K562 (cell line): Measurements from ENCODE around the gene VPS35. TPM values are rescaled to one million over a fixed set of nuclear protein-coding genes. Genes with fewer than 3 reads are reported as not detected.

Source experiments
- ATAC-seq: fragments of 200-7000 bp; cut with Tn5 transposase; 3 replicates; pipeline ENCODE4 v1.9.1; 2020; ENCODE audit warnings: moderate library complexity
- BruUV-seq: library from RNA; stranded (reverse); fragments of 400-500 nt; replicated peaks from 2 replicates; lab custom pipeline; 2021; lab: Mats Ljungman, UMichigan
- CTCF ChIA-PET: fragments of 300-600 bp; formaldehyde crosslinking; extraction: SDS; loops from one replicate; lab custom pipeline; 2021; ENCODE audit warnings: low intra/inter-chr PET ratio; lab: Yijun Ruan, JAX
- POLR2A ChIA-PET: fragments of 300-600, 350-650 bp; sonication (Branson Sonifier 250); formaldehyde crosslinking; extraction: SDS; loops from one replicate; lab custom pipeline; 2021; ENCODE audit warnings: antibody characterized with exemption, inconsistent platforms; lab: Yijun Ruan, JAX
- DNase-seq, 4 experiments: peaks; one replicate each; pipeline versions ENCODE4 v3.0.0 to v3.0.0-alpha.2; 2011 to 2018; ENCODE audit warnings: low spot score in 3 of 4, mixed read lengths in 3 of 4; ENCODE audit errors: extremely low read depth in 1 of 4
- FAIRE-seq: peaks from 2 replicates; lab custom pipeline; 2011; peaks lifted over from hg19 to GRCh38; lab: Jason Lieb, UNC
- H2AFZ ChIP-seq: 2 replicates; pipeline ENCODE4 v1.6.0; 2011; ENCODE audit warnings: low read depth, low read length, control low read depth, inconsistent platforms
- H3K27ac ChIP-seq: fragments of 200-600 bp; 3 replicates; pipeline ENCODE4 v1.8.0; 2011; ENCODE audit warnings: low read depth, mild to moderate bottlenecking, control low read depth, inconsistent platforms, low read length, moderate library complexity, mixed read lengths; ENCODE audit errors: extremely low read depth
- H3K27me3 ChIP-seq, 2 experiments: fragments of 300-600 bp in 1 of 2; 2 replicates in 1 of 2; 3 replicates in 1 of 2; pipeline versions ENCODE4 v1.6.0 to v1.8.0; 2011; ENCODE audit warnings: inconsistent platforms in 2 of 2, low read length in 2 of 2, mild to moderate bottlenecking in 1 of 2, mixed read lengths in 1 of 2, moderate library complexity in 1 of 2; ENCODE audit not compliant: control insufficient read depth in 2 of 2, insufficient read depth in 2 of 2
- H3K36me3 ChIP-seq: fragments of 300-600 bp; 3 replicates; pipeline ENCODE4 v1.8.0; 2011; ENCODE audit warnings: mild to moderate bottlenecking, low read length, inconsistent platforms; ENCODE audit not compliant: control insufficient read depth, insufficient read depth
- H3K4me1 ChIP-seq, 2 experiments: fragments of 200-600 bp in 1 of 2; replicated peaks in 1 of 2; 2 replicates in 1 of 2; 3 replicates in 1 of 2; pipeline versions ENCODE4 v1.5.1 to v1.8.0; 2011; ENCODE audit warnings: inconsistent platforms in 2 of 2, low read length in 2 of 2, mild to moderate bottlenecking in 1 of 2, mixed read lengths in 1 of 2, moderate library complexity in 1 of 2; ENCODE audit not compliant: control insufficient read depth in 2 of 2, insufficient read depth in 2 of 2
- H3K4me2 ChIP-seq: 2 replicates; pipeline ENCODE4 v1.6.1; 2011; ENCODE audit warnings: low read length, control low read depth, inconsistent platforms, mixed read lengths; ENCODE audit not compliant: insufficient read depth
- H3K4me3 ChIP-seq: fragments of 200-600 bp; sonication (generic), shearing (Covaris generic); 2 replicates; pipeline ENCODE4 v1.5.1; 2016; ENCODE audit warnings: control low read depth, inconsistent platforms
- H3K79me2 ChIP-seq: fragments of 200-600 bp; 3 replicates; pipeline ENCODE4 v1.8.0; 2011; ENCODE audit warnings: low read length, inconsistent platforms; ENCODE audit not compliant: control insufficient read depth, insufficient read depth
- H3K9ac ChIP-seq, 2 experiments: 2 replicates each; pipeline versions ENCODE4 v1.6.0 to v1.6.1; 2011; ENCODE audit warnings: low read depth in 2 of 2, low read length in 2 of 2, control low read depth in 1 of 2, inconsistent platforms in 1 of 2, mild to moderate bottlenecking in 1 of 2, mixed read lengths in 1 of 2; ENCODE audit not compliant: insufficient read depth in 1 of 2
- H3K9me1 ChIP-seq: one replicate; pipeline ENCODE4 v1.6.0; 2011; ENCODE audit warnings: inconsistent platforms, mild to moderate bottlenecking, low read length, moderate library complexity; ENCODE audit not compliant: control insufficient read depth, insufficient read depth
- H3K9me3 ChIP-seq: replicated peaks from 2 replicates; pipeline ENCODE4 v1.5.1; 2011; ENCODE audit warnings: low read depth, low read length, inconsistent platforms; ENCODE audit not compliant: control insufficient read depth, insufficient read depth
- H4K20me1 ChIP-seq: replicated peaks from 2 replicates; pipeline ENCODE4 v1.6.1; 2011; ENCODE audit warnings: low read length, inconsistent platforms, mixed read lengths; ENCODE audit not compliant: control insufficient read depth, insufficient read depth
- CBFA2T3 ChIP-seq: fragments of 450-650 bp; IDR thresholded peaks from 2 replicates; pipeline ENCODE4 v1.6.1; 2017
- FOXM1 ChIP-seq, 2 experiments: fragments of 450-650 bp in 1 of 2; sonication (generic) in 1 of 2; formaldehyde crosslinking in 1 of 2; IDR thresholded peaks; 2 replicates each; pipeline versions ENCODE4 v1.6.1 to v1.9.0; 2017 to 2022; ENCODE audit warnings: low read depth in 2 of 2, mild to moderate bottlenecking in 2 of 2, missing genetic modification reagents in 1 of 2, moderate library complexity in 1 of 2
- HMG20A ChIP-seq: fragments of 450-650 bp; formaldehyde crosslinking; conservative IDR thresholded peaks from 2 replicates; pipeline ENCODE4 v1.4.0; 2020; ENCODE audit warnings: mild to moderate bottlenecking, mixed read lengths
- HNRNPUL1 ChIP-seq: fragments of 200-400 bp; formaldehyde crosslinking; IDR thresholded peaks from 2 replicates; pipeline ENCODE4 v1.6.1; 2017; ENCODE audit warnings: low read length
- IRF1 ChIP-seq: sonication (generic); formaldehyde crosslinking; IDR thresholded peaks from 2 replicates; pipeline ENCODE4 v1.8.0; 2022; ENCODE audit warnings: missing genetic modification reagents, mild to moderate bottlenecking, borderline replicate concordance
- IRF2 ChIP-seq: sonication (generic); formaldehyde crosslinking; IDR thresholded peaks from 2 replicates; pipeline ENCODE4 v1.8.1; 2022; ENCODE audit warnings: mild to moderate bottlenecking, missing genetic modification reagents
- NFYB ChIP-seq: IDR thresholded peaks from 2 replicates; pipeline ENCODE4 v1.6.1; 2011; ENCODE audit warnings: mild to moderate bottlenecking, moderate library complexity; ENCODE audit not compliant: insufficient read length; ENCODE audit errors: extremely low read depth
- NR3C1 ChIP-seq: sonication (generic); formaldehyde crosslinking; IDR thresholded peaks from 2 replicates; pipeline ENCODE4 v1.8.1; 2022; ENCODE audit warnings: missing genetic modification reagents
- OTX1 ChIP-seq: fragments of 450-650 bp; formaldehyde crosslinking; IDR thresholded peaks from 2 replicates; pipeline ENCODE4 v1.4.0; 2022; ENCODE audit warnings: mild to moderate bottlenecking
- RCOR1 ChIP-seq, 2 experiments: IDR thresholded peaks; 2 replicates each; pipeline ENCODE4 v1.6.1; 2012; ENCODE audit warnings: low read depth in 2 of 2, low read length in 2 of 2, borderline replicate concordance in 1 of 2, improper control_type of control experiment in 1 of 2
- SRSF9 ChIP-seq: fragments of 200-400 bp; formaldehyde crosslinking; IDR thresholded peaks from 2 replicates; pipeline ENCODE4 v1.6.1; 2017; ENCODE audit warnings: low read depth, low read length, borderline replicate concordance
- ZNF263 ChIP-seq: sonication (generic); formaldehyde crosslinking; IDR thresholded peaks from 2 replicates; pipeline ENCODE4 v1.8.0; 2022; ENCODE audit warnings: mild to moderate bottlenecking, missing genetic modification reagents, borderline replicate concordance
- ZNF354B ChIP-seq: fragments of 250-450 bp; sonication (Bioruptor Pico); IDR thresholded peaks from 2 replicates; pipeline ENCODE4 v1.4.0; 2020
- ZNF766 ChIP-seq: fragments of 200-800 bp; sonication (Bioruptor generic); conservative IDR thresholded peaks from 2 replicates; pipeline ENCODE4 v1.6.1; 2016; ENCODE audit warnings: missing genetic modification characterization, missing compliant biosample characterization
- WGBS: fragments of 100-300 bp; shearing (Covaris generic); methylation state at CpG from one replicate; pipeline ENCODE4 v1.1.6; 2016; ENCODE audit warnings: low coverage, mixed read lengths; ENCODE audit not compliant: insufficient coverage; ENCODE audit errors: missing lambda C conversion rate; 5-methylcytosine and 5-hydroxymethylcytosine counted together
- in situ Hi-C: fragments of 300-500 bp; cut with MboI; formaldehyde crosslinking; loops from 4 replicates; pipeline ENCODE4 v1.15.0; 2018; ENCODE audit warnings: inconsistent platforms, mixed read lengths
- intact Hi-C: fragments of 100-400 bp; cut with micrococcal nuclease; formaldehyde crosslinking; loops from 2 replicates; pipeline ENCODE4 v1.14.2; 2022
- polyA plus RNA-seq, 8 experiments: library from polyadenylated mRNA; depleted of rRNA in 4 of 8; stranded (reverse) in 5 of 8; unstranded in 3 of 8; fragments of >200 nt; fragmentation: Nextera tagmentation in 2 of 8; fragmentation: Illumina TruSeq in 1 of 8; extraction: Ambion mirVana in 2 of 8; extraction: Trizol in 1 of 8; gene quantifications; 2 replicates each; pipeline versions ENCODE4 v1.2.1 to v1.2.3, GENCODE V29; 2011 to 2014; ENCODE audit warnings: inconsistent platforms in 1 of 8, missing spikeins in 1 of 8
- total RNA-seq, 7 experiments: library from RNA; depleted of rRNA in 6 of 7; stranded (reverse); fragments of >200 nt in 6 of 7; fragmentation: Illumina TruSeq in 2 of 7; extraction: Trizol in 2 of 7; gene quantifications; 2 replicates each; pipeline versions ENCODE4 v1.2.1 to v1.2.3, GENCODE V29; 2011 to 2021; ENCODE audit warnings: low replicate concordance in 1 of 7
- TF ChIP-seq, protein P1 (sequence below): fragments of 200-800 bp; sonication (Bioruptor generic); IDR thresholded peaks from 2 replicates; pipeline ENCODE4 v1.6.1; 2017; ENCODE audit warnings: missing genetic modification characterization, missing compliant biosample characterization

The VPS35 gene
- total and polyA plus RNA-seq, 9 of the 15 experiments (the other 6 are each of a cell fraction or from before 2014, with no cell fraction given) = 32.7 to 131 (median 66.2) TPM

- no peak overlapping the region for H3K27ac ChIP-seq
- intact Hi-C loops (no loop called here), in situ Hi-C loops (no loop called here)
- no peak overlapping the region for H3K4me2 ChIP-seq
- CTCF ChIA-PET = no interaction called here
- no peaks in the 10 kb centered on the region for H3K9me1 ChIP-seq
- no peaks in the 10 kb centered on the region for H3K27me3 ChIP-seq
- POLR2A ChIA-PET = interaction anchor here (0.6 to 1.4 kb wide), 4 partner anchors 16 to 1025 kb away, joined by 3 to 4 read pairs (median 3); no protein-coding TSS in a partner anchor
- H3K36me3 ChIP-seq = peaks cover 57% of the 10 kb centered on the region
- TF ChIP-seq, protein P1, sequence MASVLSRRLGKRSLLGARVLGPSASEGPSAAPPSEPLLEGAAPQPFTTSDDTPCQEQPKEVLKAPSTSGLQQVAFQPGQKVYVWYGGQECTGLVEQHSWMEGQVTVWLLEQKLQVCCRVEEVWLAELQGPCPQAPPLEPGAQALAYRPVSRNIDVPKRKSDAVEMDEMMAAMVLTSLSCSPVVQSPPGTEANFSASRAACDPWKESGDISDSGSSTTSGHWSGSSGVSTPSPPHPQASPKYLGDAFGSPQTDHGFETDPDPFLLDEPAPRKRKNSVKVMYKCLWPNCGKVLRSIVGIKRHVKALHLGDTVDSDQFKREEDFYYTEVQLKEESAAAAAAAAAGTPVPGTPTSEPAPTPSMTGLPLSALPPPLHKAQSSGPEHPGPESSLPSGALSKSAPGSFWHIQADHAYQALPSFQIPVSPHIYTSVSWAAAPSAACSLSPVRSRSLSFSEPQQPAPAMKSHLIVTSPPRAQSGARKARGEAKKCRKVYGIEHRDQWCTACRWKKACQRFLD = no peak
- TF ChIP-seq RCOR1 (IDR thresholded peaks at IDR 0.05; ENCODE audit: borderline replicate concordance in 1 of 2, low read depth in 2 of 2, low read length in 2 of 2) (no peak), IRF2 (no peak)
- H3K4me1 ChIP-seq = peaks cover 3 to 6% of the 10 kb centered on the region in 2 experiments; a peak in 3 of 5 replicates
- no peaks in the 10 kb centered on the region for H3K9me3 ChIP-seq
- no peaks in the 10 kb centered on the region for H4K20me1 ChIP-seq
- FAIRE-seq (no peak), ATAC-seq (no peak), DNase-seq (no peak)
- no peak overlapping the region for H3K4me3 ChIP-seq
- H3K79me2 ChIP-seq = peaks cover 31% of the 10 kb centered on the region
- 86% methylated on average over 4 of the region's 4 CpGs for WGBS
- no TSS peak for BruUV-seq
- H3K9ac ChIP-seq = no peak overlapping the region; a peak in 1 of 4 replicates
- H2AFZ ChIP-seq = no peak overlapping the region
These were observed 70.5 kb downstream of the VPS35 start for GRCh38 chr16:46618516-46618915.

DNA sequence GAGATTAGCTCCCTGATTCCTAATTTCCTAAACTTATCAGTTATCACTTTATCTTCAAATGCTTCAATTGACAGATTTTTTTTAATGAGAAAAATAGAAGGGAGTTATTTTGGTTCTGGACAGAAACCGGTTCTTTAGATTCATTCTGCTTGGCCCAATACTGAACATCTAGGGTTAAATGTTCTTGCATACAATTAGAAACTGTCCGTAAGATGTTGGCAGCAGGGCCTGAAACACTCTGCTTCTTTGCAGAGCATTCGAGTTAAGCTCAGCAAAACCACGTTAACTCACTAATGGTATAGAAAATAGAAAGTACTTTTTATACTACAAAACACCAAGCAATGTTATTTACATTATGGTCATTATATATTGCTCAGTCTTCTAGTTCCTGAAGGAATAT, 75.0 kb downstream of the VPS35 start:
- H3K9me1 ChIP-seq = no peaks in the 10 kb centered on the region
- no peaks in the 10 kb centered on the region for H3K27me3 ChIP-seq
- no peaks in the 10 kb centered on the region for H4K20me1 ChIP-seq
- DNase-seq = no peak
- peaks cover 82% of the 10 kb centered on the region for H3K36me3 ChIP-seq
- WGBS = 92% methylated on average over 4 of the region's 4 CpGs
- no peak overlapping the region for H3K27ac ChIP-seq
- no peak for FAIRE-seq
- CTCF ChIA-PET = no interaction called here
- in situ Hi-C loops (no loop called here), intact Hi-C loops (no loop called here)
- TF ChIP-seq IRF1 (CRISPR knock-in tag) (no peak), HMG20A (CRISPR knock-in tag) (no peak), ZNF263 (CRISPR knock-in tag) (no peak), ZNF354B (CRISPR knock-in tag) (no peak), NFYB (no peak), OTX1 (CRISPR knock-in tag) (no peak), HNRNPUL1 (no peak), NR3C1 (CRISPR knock-in tag) (no peak), CBFA2T3 (no peak), SRSF9 (no peak), FOXM1 (IDR thresholded peaks at IDR 0.05; ENCODE audit: low read depth) (no peak), FOXM1 (CRISPR knock-in tag; IDR thresholded peaks at IDR 0.05; ENCODE audit: low read depth) (no peak), ZNF766 (CRISPR knock-in tag) (no peak)
- POLR2A ChIA-PET = interaction anchor here (0.6 to 0.8 kb wide), 2 partner anchors 15 to 216 kb away, joined by 4 to 5 read pairs; no protein-coding TSS in a partner anchor
- ATAC-seq = no peak
- no peaks in the 10 kb centered on the region for H3K9me3 ChIP-seq
- no TSS peak for BruUV-seq
- no peak overlapping the region for H2AFZ ChIP-seq
- H3K4me1 ChIP-seq = no peaks in the 10 kb centered on the region; a peak in 1 of 5 replicates
- H3K4me3 ChIP-seq = no peak overlapping the region
- no peak overlapping the region for H3K9ac ChIP-seq
- H3K79me2 ChIP-seq = peaks cover 12% of the 10 kb centered on the region
- H3K4me2 ChIP-seq = no peak overlapping the region
